HCT116 (cell line): ENCODE results near the gene UGP2. TPM values are rescaled to one million over a fixed set of nuclear protein-coding genes. Genes with fewer than 3 reads are reported as not detected.

Experiments
- ATAC-seq: fragments of 200-7000 bp; cut with Tn5 transposase; 2 replicates; pipeline ENCODE4 v1.9.1; 2020; ENCODE audit warnings: mild to moderate bottlenecking, moderate library complexity
- BruUV-seq: library from RNA; stranded (reverse); fragments of 400-500 nt; replicated peaks from 2 replicates; lab custom pipeline; 2021; lab: Mats Ljungman, UMichigan
- CTCF ChIA-PET: fragments of 300-600 bp; sonication (Branson Sonifier 250); formaldehyde crosslinking; loops from one replicate; lab custom pipeline; 2021; ENCODE audit warnings: antibody characterized with exemption; lab: Charles Lee
- POLR2A ChIA-PET: fragments of 300-600, 350-600 bp; sonication (Branson Sonifier 250); formaldehyde crosslinking; loops from one replicate; lab custom pipeline; 2021; ENCODE audit warnings: antibody characterized with exemption; lab: Charles Lee
- RAD21 ChIA-PET, 2 experiments: fragments of 300-600 bp; sonication (Branson Sonifier 250); formaldehyde crosslinking; loops; one replicate each; lab custom pipeline; 2023; ENCODE audit warnings: low total read pairs in 2 of 2; ENCODE audit not compliant: uncharacterized antibody in 2 of 2, unreplicated experiment in 2 of 2, low non-redundant PET in 1 of 2; lab: Charles Lee
- DNase-seq: peaks from one replicate; pipeline ENCODE4 v3.0.0-alpha.2; 2010; ENCODE audit warnings: low read depth, low spot score
- H2AFZ ChIP-seq: fragments of 200-600 bp; shearing (Covaris generic), sonication (generic); 2 replicates; pipeline ENCODE4 v1.6.1; 2017; ENCODE audit warnings: low read depth, mixed run types, mixed read lengths, antibody characterized with exemption, low read length; ENCODE audit not compliant: poor library complexity, severe bottlenecking
- H3K27ac ChIP-seq: 2 replicates; pipeline ENCODE4 v1.5.1; 2012; ENCODE audit warnings: low read depth, low read length
- H3K27me3 ChIP-seq: fragments of 200-600 bp; sonication (generic); 2 replicates; pipeline ENCODE4 v1.6.1; 2016; ENCODE audit warnings: mixed run types, low read length, mixed read lengths; ENCODE audit not compliant: insufficient read depth
- H3K36me3 ChIP-seq, 2 experiments: fragments of 200-500 bp in 1 of 2; fragments of 200-600 bp in 1 of 2; sonication (Bioruptor generic) in 1 of 2; sonication (generic) in 1 of 2; 2 replicates each; pipeline versions ENCODE4 v1.5.1 to v1.6.1; 2014 to 2016; ENCODE audit warnings: low read length in 2 of 2, inconsistent platforms in 1 of 2, mixed read lengths in 1 of 2, mixed run types in 1 of 2; ENCODE audit not compliant: insufficient read depth in 2 of 2, control insufficient read depth in 1 of 2
- H3K4me1 ChIP-seq, 2 experiments: fragments of 200-600 bp in 1 of 2; sonication (generic) in 1 of 2; 2 replicates each; pipeline versions ENCODE4 v1.5.1 to v1.6.1; 2012 to 2017; ENCODE audit warnings: low read length in 2 of 2, inconsistent platforms in 1 of 2, mild to moderate bottlenecking in 1 of 2, mixed read lengths in 1 of 2, mixed run types in 1 of 2, moderate library complexity in 1 of 2; ENCODE audit not compliant: insufficient read depth in 2 of 2, control insufficient read depth in 1 of 2
- H3K4me2 ChIP-seq: fragments of 200-600 bp; sonication (generic); 2 replicates; pipeline ENCODE4 v1.6.1; 2017; ENCODE audit warnings: mixed run types, low read length, mixed read lengths
- H3K4me3 ChIP-seq, 2 experiments: fragments of 200-600 bp in 1 of 2; sonication (generic) in 1 of 2; replicated peaks in 1 of 2; 2 replicates each; pipeline ENCODE4 v1.5.1; 2011 to 2016; ENCODE audit warnings: low read length in 2 of 2, control low read depth in 1 of 2, low read depth in 1 of 2, mild to moderate bottlenecking in 1 of 2, mixed read lengths in 1 of 2, mixed run types in 1 of 2
- H3K79me2 ChIP-seq: fragments of 200-600 bp; sonication (generic); 2 replicates; pipeline ENCODE4 v1.6.1; 2017; ENCODE audit warnings: mild to moderate bottlenecking, mixed run types, low read length, moderate library complexity, mixed read lengths; ENCODE audit not compliant: insufficient read depth
- H3K9ac ChIP-seq: fragments of 200-600 bp; sonication (generic); 2 replicates; pipeline ENCODE4 v1.6.1; 2016; ENCODE audit warnings: low read length, mixed read lengths
- H3K9me2 ChIP-seq: fragments of 200-600 bp; sonication (generic), shearing (Covaris generic); 2 replicates; pipeline ENCODE4 v1.6.1; 2017; ENCODE audit warnings: mixed run types, mild to moderate bottlenecking, moderate library complexity; ENCODE audit not compliant: insufficient read depth
- H3K9me3 ChIP-seq, 2 experiments: fragments of 200-500 bp in 1 of 2; fragments of 200-600 bp in 1 of 2; sonication (Bioruptor generic) in 1 of 2; sonication (generic) in 1 of 2; 2 replicates each; pipeline ENCODE4 v1.6.1; 2014 to 2017; ENCODE audit warnings: low read length in 2 of 2, mixed read lengths in 2 of 2, inconsistent platforms in 1 of 2, low read depth in 1 of 2, mild to moderate bottlenecking in 1 of 2, mixed run types in 1 of 2, moderate library complexity in 1 of 2; ENCODE audit not compliant: control insufficient read depth in 1 of 2, insufficient read depth in 1 of 2
- H4K20me1 ChIP-seq: fragments of 200-600 bp; sonication (generic), shearing (Covaris generic); 2 replicates; pipeline ENCODE4 v1.6.1; 2017; ENCODE audit warnings: mixed run types, mild to moderate bottlenecking, moderate library complexity; ENCODE audit not compliant: insufficient read depth
- CBX3 ChIP-seq: IDR thresholded peaks from 2 replicates; pipeline ENCODE4 v1.6.1; 2012; ENCODE audit warnings: low read depth
- EGR1 ChIP-seq: IDR thresholded peaks from 2 replicates; pipeline ENCODE4 v1.6.1; 2012; ENCODE audit warnings: low read depth
- JUND ChIP-seq: IDR thresholded peaks from 2 replicates; pipeline ENCODE4 v1.6.1; 2012
- POLR2A ChIP-seq: IDR thresholded peaks from 2 replicates; pipeline ENCODE4 v1.7.0; 2011; ENCODE audit warnings: borderline replicate concordance; ENCODE audit not compliant: insufficient read depth, insufficient read length; ENCODE audit errors: extremely low read depth
- POLR2AphosphoS5 ChIP-seq: IDR thresholded peaks from 2 replicates; pipeline ENCODE4 v1.6.1; 2011; ENCODE audit warnings: mild to moderate bottlenecking, low read depth, low read length, moderate library complexity
- RAD21 ChIP-seq: IDR thresholded peaks from 2 replicates; pipeline ENCODE4 v1.6.1; 2012; ENCODE audit warnings: low read depth, mild to moderate bottlenecking
- SP1 ChIP-seq: IDR thresholded peaks from 2 replicates; pipeline ENCODE4 v1.6.1; 2012; ENCODE audit warnings: low read depth
- intact Hi-C: fragments of 100-400 bp; cut with micrococcal nuclease; formaldehyde crosslinking; loops from 2 replicates; pipeline ENCODE4 v1.10.0; 2022
- total RNA-seq: library from RNA; stranded (reverse); gene quantifications from one replicate; pipeline ENCODE4 v1.2.1, GENCODE V29; 2021; ENCODE audit not compliant: unreplicated experiment
- TF ChIP-seq, protein P1 (sequence below): IDR thresholded peaks from 2 replicates; pipeline ENCODE4 v1.6.1; 2012; ENCODE audit warnings: low read depth
- TF ChIP-seq, protein P2 (sequence below): IDR thresholded peaks from 2 replicates; pipeline ENCODE4 v1.6.1; 2012

Gene UGP2
- total RNA-seq, 1 experiment from 2014 or later, result 57.1 TPM

DNA sequence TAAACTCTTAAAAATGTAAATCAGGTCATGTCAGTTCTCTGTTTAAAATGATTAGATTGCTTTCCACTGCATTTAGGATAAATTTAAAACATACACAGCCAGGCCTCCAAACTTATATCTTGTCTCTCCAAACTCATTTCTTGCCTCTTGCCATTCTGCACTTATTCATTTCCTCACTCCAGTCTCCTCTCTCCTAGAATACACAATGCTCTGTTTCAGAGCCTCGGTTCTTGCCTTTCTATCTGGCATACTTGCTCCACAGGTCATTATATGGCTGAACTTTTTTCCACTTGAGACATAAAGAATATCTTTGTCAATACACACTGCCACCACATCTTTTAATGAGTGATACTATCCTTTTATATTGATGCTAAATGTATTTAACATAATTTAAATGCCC is 10.5 kb upstream of the UGP2 start:
- CTCF ChIA-PET, result no interaction called here
- peaks cover 2 to 13% of the 10 kb centered on the region in 2 experiments; a peak in 2 of 4 replicates for H3K4me1 ChIP-seq
- H2AFZ ChIP-seq, result no peak overlapping the region
- H3K27ac ChIP-seq, result no peak overlapping the region
- ATAC-seq (no peak), DNase-seq (no peak)
- no peaks in the 10 kb centered on the region for H3K36me3 ChIP-seq
- no peaks in the 10 kb centered on the region for H3K27me3 ChIP-seq
- no peak overlapping the region for H3K4me3 ChIP-seq
- H3K9me3 ChIP-seq, result no peaks in the 10 kb centered on the region
- POLR2A ChIA-PET, result interaction anchor here (1.7 kb wide), 1 partner anchor 10 kb away, joined by 8 read pairs; the partner anchor contains the start of gene UGP2
- H3K9ac ChIP-seq, result no peak overlapping the region
- RAD21 ChIA-PET, result no interaction called here
- TF ChIP-seq, protein P1, sequence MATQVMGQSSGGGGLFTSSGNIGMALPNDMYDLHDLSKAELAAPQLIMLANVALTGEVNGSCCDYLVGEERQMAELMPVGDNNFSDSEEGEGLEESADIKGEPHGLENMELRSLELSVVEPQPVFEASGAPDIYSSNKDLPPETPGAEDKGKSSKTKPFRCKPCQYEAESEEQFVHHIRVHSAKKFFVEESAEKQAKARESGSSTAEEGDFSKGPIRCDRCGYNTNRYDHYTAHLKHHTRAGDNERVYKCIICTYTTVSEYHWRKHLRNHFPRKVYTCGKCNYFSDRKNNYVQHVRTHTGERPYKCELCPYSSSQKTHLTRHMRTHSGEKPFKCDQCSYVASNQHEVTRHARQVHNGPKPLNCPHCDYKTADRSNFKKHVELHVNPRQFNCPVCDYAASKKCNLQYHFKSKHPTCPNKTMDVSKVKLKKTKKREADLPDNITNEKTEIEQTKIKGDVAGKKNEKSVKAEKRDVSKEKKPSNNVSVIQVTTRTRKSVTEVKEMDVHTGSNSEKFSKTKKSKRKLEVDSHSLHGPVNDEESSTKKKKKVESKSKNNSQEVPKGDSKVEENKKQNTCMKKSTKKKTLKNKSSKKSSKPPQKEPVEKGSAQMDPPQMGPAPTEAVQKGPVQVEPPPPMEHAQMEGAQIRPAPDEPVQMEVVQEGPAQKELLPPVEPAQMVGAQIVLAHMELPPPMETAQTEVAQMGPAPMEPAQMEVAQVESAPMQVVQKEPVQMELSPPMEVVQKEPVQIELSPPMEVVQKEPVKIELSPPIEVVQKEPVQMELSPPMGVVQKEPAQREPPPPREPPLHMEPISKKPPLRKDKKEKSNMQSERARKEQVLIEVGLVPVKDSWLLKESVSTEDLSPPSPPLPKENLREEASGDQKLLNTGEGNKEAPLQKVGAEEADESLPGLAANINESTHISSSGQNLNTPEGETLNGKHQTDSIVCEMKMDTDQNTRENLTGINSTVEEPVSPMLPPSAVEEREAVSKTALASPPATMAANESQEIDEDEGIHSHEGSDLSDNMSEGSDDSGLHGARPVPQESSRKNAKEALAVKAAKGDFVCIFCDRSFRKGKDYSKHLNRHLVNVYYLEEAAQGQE, result no peak
- TF ChIP-seq EGR1 (no peak), POLR2AphosphoS5 (no peak)
- TF ChIP-seq, all 23 proteins: peak for 0
- BruUV-seq, result no TSS peak
- Histone ChIP-seq H3K9me2 (no peaks in the 10 kb centered on the region), H3K4me2 (no peak overlapping the region), H4K20me1 (no peaks in the 10 kb centered on the region), H3K79me2 (no peaks in the 10 kb centered on the region)
- intact Hi-C loops, result no loop called here

DNA sequence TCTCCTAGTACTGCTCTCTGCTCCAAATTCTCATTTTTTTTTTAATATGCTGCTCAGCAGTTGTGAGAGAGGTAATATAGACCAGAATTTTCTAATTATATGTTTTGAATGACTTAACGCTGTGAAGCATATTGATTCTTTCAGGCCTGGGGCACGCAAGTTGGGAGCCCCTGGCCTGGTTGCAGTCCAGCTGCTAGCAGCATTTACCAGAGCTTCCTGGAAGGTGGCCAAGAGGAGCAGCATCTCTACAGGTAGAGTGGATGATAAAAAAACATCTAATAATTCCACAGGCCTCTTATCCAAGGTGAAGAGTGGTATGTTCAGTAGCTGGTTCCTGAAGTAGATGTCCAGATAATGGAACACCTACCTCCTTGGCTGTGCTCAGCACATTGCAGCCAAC is 7.3 kb upstream of the UGP2 start:
- intact Hi-C loops, result no loop called here
- Histone ChIP-seq H3K4me3 (no peak overlapping the region), H3K4me1 (no peaks in the 10 kb centered on the region), H2AFZ (no peak overlapping the region), H3K27ac (no peak overlapping the region), H3K9me3 (no peaks in the 10 kb centered on the region), H3K4me2 (no peak overlapping the region), H3K36me3 (no peaks in the 10 kb centered on the region), H3K9ac (no peak overlapping the region), H4K20me1 (no peaks in the 10 kb centered on the region), H3K79me2 (no peaks in the 10 kb centered on the region), H3K27me3 (no peaks in the 10 kb centered on the region), H3K9me2 (no peaks in the 10 kb centered on the region)
- TF ChIP-seq CBX3 (no peak), RAD21 (no peak), SP1 (no peak), POLR2A (no peak), JUND (no peak)
- TF ChIP-seq, protein P2, sequence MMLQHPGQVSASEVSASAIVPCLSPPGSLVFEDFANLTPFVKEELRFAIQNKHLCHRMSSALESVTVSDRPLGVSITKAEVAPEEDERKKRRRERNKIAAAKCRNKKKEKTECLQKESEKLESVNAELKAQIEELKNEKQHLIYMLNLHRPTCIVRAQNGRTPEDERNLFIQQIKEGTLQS, result no peak
- POLR2A ChIA-PET, result no interaction called here
- CTCF ChIA-PET, result no interaction called here
- DNase-seq (no peak), ATAC-seq (no peak)
- RAD21 ChIA-PET, result no interaction called here
- no TSS peak for BruUV-seq
